GM19468 (cell line): ENCODE data around the gene PSME2.
"Not testable (repeated sequence)": the region's sequence is repeated elsewhere in the genome, so short reads cannot be mapped to it uniquely, and the experiment has no call there.

ENCODE experiments used
- ATAC-seq: cut with Tn5 transposase; IDR thresholded peaks from one replicate; pipeline ENCODE4 v1.9.1; 2021; ENCODE audit warnings: mild to moderate bottlenecking, moderate library complexity, moderate number of reproducible peaks; ENCODE audit not compliant: unreplicated experiment; ENCODE audit errors: extremely low read depth

PSME2 gene

DNA sequence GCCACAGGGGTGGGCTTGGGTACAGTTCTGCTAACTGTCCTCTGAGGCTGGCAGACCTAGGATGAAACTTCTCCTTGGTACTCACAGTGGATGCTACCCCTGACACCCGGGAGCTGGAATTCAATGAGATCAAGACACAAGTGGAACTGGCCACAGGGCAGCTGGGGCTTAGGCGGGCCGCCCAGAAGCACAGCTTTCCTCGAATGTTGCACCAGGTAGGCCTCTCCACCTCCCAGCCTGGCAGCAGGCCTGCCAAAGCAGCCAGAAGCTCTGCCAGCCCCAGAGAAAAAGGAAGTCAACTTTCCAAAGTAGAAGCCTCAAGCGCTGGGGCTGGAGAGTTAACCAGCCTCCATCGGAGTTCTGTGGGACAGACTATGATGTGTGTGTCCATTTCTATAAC is 29.2 kb downstream of the PSME2 start:
- no peak for ATAC-seq

DNA sequence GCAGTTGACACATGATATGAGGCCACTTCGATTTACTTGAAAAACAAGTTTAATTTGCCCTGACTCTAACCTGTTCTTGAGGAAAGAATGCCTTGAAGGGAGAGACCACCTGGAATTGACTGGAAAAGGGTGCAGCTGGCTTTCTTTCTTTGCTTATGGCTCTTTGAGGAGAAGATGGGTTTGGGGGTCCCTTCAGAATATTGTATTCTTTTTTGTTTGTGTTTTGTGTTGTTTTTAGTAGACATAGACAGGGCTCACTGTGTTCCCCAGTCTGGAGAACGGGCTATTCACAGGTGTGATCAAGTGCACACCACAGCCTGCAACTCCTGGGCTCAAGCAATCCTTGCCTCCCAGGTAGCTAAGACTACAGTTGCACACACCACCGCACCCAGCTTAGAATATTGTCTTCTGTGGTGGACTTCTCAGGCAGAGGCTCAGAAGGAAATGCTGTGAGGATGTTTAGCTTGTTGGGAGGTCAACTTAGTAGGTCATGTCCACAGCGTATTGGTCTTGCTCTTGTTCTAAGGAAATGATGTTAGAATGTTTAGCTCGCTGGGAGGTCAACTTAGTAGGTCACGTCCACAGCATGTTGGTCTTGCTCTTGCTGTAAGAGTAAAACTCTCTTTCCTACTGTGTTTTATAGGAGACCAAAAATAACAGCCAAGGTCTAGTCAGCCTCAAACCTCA is 30.1 kb downstream of the PSME2 start:
- no peak for ATAC-seq

DNA sequence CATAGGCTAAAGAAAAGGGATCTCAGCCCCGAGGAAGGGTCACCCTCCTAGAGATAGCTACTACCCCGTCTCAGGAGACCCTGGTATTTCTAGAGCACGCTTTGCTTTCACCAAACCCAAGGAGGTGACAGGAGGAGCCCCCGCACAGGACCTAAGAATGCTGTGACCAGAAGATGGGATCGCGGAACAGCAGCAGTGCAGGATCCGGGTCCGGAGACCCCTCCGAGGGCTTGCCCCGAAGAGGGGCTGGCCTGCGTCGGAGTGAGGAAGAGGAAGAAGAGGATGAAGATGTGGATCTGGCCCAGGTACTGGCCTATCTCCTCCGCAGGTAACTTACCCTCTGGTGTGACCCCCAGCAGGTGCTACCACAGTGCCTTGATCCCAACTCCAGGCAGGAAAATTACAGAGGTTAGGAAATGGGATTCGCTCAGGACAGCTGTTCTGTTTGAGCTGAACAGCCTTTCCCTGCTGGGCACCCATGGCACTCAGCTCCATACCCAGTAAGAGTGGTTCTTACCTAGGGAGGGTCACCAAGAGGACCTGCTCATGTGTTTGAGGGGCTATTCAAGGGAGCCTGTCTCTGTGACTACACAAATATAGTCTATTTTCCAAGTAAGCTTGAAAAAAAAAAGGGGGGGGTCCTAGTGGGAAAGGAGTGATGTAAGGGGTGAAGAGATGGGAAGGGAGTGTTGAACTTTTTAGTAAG is 30.8 kb downstream of the PSME2 start:
- no peak for ATAC-seq

DNA sequence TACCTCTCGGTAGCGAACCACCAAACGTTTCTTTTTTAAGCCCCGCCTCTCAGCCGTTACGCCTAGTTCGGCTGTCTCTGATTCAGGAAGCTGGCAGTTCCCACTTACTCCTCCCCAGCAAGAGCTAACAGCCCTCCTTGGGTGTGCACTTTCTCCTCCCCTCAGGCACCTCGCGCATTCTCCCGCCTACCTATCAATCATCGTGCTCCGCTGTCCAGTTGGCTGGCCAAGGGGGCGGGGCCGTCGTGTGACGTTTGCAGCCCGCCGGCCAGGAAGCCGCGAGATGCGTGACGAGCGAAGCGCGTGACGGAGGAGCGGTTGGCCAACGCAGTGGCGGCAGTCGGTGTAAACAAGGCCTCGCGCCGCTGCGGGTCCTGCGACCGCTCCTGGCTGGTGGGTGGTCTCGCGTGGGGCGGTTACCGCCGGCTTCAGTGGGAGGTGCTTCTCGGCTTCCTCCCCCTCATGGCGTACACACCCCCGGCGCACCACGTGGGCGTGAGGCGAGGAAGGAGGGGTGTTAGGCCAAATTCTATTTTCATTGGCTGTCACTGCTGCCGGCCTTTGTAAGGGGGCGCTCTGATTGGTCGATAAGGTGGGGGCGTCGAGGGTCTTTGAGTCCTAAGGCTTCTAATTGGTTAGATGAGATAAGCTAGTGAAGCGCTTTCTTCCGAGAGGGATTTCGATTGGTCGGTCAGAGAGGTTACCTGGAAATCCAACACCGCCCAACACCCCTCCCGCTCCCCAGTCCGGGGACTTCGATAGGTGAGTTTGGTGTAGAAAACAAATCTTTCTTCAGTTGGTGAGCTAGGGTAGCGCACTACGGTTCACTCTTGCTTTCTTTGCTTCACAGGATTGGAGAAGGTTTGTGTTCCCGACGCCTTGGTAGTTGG is 31.6 kb downstream of the PSME2 start, which contains the start of the genes DCAF11 and NRL:
DCAF11 (plus strand) TSS at position 246 of the 890 bp plus-strand sequence. CDS start 818 bp downstream, outside the sequence.
NRL (minus strand) TSS at position 418 of the 890 bp plus-strand sequence. CDS start 32,101 bp downstream, outside the sequence.
- peak; percentile 85 for ATAC-seq

DNA sequence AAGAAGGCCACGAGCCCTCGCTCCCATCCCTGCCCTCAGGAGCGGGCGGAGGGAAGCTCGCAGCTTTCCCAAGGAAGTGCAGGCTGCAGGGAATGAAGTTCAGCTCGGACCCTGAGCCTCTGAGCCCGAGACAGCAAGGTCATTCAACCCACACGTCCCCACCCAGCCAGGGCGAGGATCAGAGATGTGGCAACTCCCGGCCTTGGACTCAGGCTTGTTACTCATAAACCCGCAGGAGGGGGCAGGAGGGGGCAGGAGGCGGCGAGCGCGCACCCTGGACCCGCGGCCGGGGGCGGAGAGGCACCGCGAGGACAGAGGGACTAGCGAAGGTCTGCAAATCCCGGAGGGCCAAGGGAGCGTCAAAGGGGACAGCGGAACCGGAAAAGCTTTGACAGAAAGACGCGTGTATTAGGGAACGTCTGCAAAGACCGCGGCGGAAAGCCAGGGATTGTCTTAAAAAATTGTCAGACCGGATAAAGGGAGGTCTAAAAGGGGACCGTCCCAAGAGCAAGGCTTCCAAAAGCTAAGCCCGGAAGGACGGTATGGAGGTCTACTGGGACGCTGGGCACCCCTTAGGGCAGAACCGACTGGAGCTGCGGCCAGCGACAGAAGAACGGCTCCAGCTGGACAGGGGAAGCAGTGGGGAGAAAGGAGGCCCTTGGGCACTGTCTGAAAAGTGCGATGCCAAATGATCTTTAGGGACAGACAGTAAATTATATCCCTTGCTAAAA is 32.4 kb downstream of the PSME2 start:
- peak; percentile 6 for ATAC-seq

DNA sequence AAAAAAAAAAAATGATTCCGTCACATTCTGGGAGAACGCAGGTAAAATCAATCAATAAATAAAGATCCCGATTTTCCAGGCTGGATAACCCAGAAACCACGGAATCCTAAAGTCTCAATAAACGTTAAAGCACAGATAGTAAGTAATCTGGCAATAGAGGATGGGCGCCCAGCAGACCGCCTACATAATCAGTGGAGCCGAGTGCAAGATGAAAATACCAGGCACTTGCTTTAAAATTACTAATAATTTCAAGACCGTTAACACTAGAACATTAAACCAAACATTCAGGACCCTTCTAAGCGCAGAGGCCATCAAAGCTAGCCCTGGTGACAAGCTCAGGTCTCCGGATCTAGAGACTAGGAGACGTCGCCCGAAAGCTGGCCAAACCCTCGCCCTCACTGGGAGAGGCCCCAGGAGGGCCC is 33.0 kb downstream of the PSME2 start:
- no peak for ATAC-seq

DNA sequence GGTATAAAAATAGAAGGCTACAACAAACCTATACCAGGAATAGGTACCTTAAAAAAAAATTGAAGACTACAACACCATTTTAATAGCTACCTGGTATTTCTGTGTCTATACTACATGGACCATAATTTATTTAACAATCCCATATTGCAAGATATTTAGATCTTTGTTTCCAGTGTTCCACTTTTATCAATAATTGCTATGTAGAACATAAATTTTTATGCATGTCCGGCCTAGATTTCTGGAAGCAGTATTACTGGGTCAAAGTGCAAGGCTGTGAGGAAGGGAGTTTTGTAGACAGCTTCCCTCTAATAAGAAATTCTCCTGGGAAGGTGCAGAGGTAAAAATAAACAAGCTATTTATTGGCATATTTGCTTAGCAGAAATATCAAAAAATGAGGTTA is 35.9 kb downstream of the PSME2 start:
- no peak for ATAC-seq

DNA sequence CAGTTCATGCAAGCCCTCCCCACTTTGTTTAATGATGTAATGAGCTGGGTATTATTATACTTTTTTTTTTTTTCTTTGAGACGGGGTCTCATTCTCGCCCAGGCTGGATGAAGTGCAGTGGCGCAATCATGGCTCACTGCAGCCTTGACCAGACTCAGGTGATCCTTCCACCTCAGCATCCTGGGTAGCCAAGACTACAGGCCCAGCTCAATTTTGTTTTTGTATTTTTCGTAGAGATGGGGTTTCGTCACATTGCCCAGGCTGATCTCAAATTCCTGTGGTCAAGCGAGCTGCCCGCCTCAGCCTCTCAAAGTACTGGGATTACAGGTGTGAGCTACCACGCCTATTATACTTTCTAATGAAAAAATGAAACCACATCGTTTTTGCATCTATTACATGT is 36.4 kb downstream of the PSME2 start:
- no peak for ATAC-seq

DNA sequence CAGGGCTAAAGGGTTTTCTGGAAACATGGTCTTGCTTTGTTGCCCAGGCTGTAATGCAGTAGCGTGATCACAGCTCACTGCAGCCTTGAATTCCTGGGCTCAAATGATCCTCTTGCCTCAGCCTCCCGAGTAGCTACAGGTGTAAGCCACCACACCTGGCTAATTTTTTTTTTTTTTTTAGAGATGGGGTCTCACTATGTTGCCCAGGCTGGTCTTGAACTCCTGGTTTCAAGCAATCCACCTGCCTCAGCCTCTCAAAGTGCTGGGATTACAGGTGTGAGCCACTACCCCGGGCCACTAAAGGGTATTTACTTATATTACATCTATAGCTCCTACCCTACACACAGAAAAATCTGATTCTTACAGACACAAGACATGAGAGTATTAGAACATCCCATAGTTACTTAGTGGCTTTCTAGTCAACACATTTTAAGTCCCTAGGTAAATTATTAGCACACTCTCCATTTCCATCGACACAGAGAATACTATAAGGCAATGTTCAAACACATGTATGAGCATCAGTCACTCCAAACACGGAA is 38.0 kb downstream of the PSME2 start:
- no peak for ATAC-seq

DNA sequence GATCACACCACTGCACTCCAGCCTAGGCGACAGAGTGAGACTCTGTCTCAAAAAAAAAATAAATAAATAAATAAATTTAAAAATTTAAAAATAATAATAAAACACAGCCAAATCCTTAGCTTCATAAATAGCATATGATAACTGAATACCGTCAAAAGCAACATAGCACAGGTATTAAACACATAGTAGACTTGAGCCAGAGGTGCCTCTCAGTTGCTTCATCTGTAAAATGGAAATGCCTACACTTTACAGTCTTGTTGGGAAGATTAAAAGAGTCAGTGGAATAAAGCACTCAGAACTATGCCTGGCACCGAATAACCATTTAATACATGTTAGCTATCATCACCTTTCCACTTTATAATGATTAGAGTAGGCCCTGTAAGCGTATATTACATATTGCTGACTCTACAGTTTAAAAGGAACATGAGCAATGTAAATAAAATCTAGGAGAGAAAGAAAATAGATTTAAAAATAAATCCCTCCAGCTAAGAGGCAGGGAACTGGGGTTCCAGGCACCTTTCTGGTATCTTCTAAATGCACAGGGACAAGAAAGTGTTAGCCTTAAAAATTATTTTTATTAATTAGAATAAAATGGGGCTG is 39.6 kb downstream of the PSME2 start:
- no peak for ATAC-seq

DNA sequence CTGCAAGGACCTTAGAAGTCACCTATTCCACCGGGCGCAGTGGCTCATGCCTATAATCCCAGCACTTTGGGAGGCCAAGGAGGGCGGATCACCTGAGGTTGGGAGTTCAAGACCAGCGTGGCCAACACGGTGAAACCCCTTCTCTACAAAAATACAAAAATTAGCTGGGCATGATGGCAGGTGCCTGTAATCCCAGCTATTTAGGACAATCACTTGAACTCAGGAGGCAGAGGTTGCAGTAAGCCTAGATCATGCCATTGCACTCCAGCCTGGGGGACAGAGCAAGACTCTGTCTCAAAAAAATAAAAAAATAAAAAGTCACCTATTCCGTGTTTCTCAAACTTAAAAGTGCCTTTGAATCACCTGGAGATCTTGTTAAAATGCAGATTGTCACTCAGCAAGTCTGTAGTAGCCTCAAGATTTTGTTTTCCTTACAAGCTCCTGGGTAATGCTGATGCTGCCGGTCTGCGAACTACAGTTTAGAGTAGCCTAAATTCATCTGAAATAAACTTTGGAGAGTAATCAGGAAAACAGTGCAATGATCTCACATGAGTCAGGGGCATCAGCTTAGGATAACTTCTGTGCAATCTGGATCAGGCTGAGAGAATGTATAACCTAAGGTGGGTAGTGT is 40.7 kb downstream of the PSME2 start:
- ATAC-seq, result not testable (repeated sequence)

DNA sequence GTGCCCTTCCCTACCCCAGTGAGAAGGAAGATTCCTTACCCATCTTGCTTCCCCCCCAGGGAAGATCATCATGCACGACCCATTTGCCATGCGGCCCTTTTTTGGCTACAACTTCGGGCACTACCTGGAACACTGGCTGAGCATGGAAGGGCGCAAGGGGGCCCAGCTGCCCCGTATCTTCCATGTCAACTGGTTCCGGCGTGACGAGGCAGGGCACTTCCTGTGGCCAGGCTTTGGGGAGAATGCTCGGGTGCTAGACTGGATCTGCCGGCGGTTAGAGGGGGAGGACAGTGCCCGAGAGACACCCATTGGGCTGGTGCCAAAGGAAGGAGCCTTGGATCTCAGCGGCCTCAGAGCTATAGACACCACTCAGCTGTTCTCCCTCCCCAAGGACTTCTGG is 43.0 kb downstream of the PSME2 start:
- no peak for ATAC-seq

DNA sequence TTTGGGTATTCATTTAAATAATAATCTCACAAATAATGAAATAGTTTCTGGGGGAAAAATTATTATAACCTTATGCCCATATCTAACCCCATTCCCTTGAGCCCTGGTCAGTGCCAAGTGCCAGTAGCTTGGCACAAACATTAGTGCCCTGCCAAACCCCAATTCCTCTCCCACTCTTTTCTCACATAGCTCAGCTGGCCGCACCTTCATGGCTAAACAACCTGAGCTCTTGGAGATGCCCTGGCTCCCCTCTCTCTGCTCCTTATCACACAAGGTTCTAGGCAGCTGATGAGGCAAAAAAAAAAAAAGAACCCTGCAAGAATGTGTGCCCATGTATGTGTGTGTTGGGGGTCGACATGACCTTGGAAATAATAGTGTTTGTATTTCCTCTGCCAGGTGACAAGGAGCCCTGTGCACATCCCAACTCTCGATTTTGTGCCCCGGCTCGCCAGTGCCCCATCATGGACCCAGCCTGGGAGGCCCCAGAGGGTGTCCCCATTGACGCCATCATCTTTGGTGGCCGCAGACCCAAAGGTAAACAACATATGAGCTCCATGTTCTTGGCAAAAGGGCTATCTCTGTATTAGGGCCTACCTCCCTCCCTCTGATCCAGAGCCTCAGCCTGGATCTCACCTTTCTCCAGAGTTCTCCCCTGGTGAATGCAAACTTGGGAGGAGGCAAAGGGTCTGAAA is 43.9 kb downstream of the PSME2 start:
- ATAC-seq, result no peak

DNA sequence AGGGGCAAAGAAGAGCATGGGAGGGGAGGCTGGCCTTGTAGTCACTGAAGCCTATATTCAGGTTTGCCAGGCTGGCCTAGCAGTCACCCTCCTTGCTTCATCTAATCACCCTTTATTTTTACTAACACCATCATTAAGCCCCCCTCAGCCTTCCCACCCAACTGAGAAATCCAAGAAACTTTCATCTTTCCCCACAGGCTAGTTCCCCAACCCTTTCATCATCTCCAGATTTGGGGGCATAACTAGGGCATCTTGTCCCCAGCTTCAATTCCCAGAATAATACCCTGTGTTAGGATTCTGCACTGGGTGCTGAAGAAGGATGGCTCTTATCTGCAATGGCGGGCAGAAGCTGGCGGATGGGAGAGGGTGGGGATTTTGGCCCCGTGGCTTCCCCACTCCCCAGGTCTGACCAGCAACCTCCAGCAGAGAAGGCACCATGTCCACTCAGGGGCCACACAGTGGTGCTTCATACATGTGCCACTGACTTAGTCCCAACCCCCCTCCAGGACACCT is 45.4 kb downstream of the PSME2 start:
- no peak for ATAC-seq

DNA sequence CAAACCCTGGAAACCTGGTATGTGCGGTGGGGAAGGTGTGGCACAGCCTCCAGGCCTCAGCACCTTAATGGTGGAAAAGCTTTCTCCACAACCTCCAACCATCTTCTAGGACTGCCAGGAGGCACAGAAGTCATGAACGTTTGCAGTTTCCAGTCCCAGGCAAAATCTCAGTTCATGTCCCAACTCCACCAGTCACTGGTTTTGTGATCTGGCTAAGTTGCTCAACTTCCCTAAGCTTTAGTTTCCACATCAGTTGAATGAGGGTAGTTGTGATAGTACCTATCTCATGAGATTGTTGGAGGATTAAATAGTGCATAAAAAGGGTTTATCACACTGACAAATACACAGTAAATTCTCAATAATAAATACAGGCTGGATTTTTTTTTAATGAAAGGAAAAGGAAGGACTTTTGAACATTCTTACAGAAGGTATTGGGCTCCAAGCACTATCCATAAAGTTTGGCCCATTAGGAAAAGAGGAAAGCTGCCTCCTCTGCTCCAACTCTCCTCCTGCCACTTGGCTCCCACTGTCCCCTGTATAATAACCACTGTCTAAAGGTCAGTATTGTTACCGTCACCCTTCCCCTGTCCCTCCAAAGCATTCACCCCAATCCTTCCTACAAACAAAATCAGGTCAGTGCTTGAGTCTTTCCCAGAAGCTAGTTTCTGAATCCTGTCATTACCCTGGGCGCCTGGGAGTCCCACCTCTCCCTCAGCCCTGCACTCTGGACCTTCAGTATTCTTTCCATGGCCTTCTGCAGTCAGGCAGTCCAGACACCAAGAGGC is 46.0 kb downstream of the PSME2 start:
- ATAC-seq, result no peak

DNA sequence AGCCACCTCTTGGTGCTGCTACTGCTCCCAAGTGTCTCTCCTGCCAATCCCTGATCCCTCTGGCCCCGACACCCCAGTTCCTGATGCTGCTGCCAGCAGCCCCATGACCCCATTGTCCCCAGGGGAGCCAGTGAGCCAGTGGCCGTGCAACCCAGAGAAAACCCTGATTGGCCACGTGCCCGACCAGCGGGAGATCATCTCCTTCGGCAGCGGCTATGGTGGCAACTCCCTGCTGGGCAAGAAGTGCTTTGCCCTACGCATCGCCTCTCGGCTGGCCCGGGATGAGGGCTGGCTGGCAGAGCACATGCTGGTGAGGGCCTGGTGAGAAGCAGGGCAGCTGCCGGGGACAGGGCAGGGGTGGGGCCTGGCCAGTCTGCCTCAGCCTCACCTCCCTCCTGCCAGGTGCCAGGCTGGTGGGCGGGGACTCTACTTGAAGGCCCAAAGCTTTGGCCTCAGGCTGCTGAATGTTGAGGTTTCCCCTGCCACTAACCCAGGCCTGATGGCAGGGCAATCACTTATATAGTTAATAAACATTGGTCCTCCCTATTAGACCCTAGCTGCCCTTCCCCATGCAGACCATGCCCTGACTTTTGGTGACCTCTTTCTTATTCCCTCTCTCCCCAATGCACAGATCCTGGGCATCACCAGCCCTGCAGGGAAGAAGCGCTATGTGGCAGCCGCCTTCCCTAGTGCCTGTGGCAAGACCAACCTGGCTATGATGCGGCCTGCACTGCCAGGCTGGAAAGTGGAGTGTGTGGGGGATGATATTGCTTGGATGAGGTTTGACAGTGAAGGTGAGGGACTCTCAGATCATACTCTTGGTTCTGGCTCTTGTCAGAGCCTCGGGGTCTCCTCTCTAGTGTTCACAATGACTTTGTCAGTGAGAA is 47.2 kb downstream of the PSME2 start:
- no peak for ATAC-seq
